HG03558 (cell line): ENCODE measurements around the gene JARID2.

Experiments used
- ATAC-seq: cut with Tn5 transposase; IDR thresholded peaks from one replicate; pipeline ENCODE4 v1.9.1; 2021; ENCODE audit warnings: moderate number of reproducible peaks; ENCODE audit not compliant: unreplicated experiment; ENCODE audit errors: extremely low read depth

The JARID2 gene

DNA sequence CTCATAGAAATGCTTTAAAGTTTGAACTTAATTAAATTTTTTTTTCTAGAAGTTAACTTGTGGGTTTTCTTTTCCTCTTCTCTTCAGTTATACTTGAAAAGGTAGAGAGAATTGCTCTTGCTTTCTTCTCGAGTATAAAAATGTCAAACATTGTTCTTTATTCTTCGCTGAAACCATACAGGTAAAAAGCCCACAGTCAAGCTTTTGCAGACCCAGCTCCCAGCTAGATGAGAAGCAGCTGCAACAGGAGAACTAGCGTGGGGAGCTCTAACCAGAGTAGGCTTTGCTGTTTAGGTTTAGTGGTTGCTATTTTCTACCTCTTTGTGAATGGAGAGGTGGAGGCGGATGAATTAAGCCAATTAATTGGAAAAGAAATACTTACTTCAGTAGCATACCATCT lies 102.7 kb downstream of the JARID2 start:
- no peak for ATAC-seq

GRCh38 chr6:15349379-15349778 lies 103.5 kb downstream of the JARID2 start:
- no peak for ATAC-seq

DNA sequence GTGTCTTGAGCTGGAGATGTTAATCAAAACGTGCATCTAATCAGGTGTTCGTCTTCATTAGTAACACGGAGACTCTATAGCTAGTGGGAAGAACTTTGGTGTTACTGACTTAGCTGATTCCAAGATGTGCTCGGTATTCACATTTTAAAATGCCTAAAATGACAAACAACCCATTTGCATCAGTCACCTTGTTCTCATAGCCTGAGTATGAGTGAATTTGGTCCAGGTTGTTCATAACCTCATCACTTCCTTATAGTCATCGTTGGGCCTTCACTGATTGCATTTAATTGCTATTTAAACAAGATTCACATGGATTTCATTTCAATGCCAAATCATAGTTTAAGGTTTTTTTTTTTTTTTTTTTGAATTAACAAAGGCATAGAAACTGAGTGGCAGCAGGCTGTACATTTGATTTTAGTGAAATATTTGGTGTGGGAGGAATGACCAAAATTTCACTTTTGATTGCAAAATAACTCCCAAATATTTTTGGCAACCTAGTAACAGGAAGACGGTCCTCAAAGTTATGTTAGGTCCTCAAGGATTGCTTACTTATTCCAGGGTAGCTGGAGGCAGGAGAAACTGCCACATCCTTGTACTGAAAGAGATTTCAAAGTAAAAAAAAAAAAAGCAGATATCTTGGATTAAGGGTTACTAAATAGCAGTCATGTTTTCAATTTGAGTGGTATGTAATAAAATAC lies 104.7 kb downstream of the JARID2 start:
- no peak for ATAC-seq

DNA sequence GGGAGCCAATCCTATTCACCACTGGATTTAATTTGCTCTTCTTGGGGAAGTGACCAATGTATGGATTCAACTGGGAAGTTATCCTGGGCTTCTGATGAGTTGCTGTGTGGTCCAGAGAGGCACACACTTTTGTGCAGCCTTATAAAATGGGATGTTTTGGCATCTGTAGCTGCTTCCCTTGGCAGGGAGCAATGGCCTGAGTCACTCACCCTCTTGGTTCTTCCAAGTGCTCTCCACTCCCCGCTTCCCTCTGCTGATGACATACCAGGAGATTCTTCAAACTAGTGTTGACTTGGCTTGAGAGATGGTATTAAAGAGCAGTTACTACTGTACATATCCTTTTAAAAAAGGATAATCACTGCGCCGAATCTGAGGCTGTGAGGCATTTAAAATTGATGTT lies 105.8 kb downstream of the JARID2 start:
- no peak for ATAC-seq

GRCh38 chr6:15352220-15352619 lies 106.4 kb downstream of the JARID2 start:
- ATAC-seq: no peak

GRCh38 chr6:15352845-15353244 lies 107.0 kb downstream of the JARID2 start:
- ATAC-seq: no peak

GRCh38 chr6:15355683-15356099 lies 109.8 kb downstream of the JARID2 start:
- no peak for ATAC-seq

DNA sequence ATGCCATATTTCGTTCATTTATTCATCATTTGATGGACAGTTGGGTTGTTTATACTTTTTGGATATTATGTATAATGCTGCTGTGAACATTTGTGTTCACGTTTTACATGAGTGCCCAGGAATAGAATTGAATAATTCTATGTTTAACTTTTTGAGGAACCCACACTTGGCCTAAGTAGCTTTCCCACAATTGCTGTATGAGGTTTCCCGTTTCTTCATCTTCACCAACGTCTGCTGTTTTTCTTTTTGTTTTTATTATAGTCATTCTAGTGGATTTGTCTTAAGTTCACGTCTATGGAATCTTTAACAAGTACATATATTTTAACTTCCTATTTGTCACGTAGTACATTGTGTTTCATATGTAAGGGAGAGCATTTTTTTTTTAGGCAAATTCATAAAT lies 110.3 kb downstream of the JARID2 start:
- no peak for ATAC-seq

DNA sequence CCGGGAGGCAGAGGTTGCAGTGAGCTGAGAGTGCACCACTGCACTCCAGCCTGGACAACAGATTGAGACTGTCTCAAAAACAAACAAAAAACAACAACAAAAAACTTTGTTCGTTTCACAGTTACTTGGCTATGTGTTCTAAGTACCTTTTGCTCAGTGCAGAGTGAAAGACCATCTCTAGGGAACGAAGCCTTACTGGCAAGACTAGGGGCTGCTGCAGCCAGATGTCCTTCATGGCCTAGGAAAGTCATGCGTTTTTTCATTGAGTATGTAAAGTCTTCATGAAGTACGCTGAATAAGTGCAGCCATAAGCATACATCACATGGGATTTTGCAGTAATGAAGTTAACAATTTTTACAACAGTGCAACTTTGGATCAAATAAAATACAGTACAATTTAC lies 111.1 kb downstream of the JARID2 start:
- ATAC-seq: no peak

DNA sequence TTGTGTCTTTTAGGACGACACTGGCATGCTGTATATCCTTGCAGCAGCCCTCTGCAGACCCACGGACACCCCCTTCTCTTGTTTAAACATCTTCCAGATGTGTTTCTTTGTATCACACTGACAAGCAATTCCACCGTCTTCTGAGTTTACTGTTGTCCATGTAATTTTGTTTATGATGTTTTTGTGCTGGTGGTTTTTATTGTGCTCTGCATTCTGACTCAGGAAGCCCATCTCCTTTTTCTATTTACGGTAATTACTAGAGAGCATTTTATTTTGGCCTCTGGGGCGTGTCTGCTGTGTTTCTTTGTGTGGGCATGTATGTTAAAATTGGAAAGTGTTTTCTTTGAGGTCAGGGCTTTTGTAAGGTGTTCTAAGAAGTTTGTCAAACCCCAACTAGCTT lies 111.9 kb downstream of the JARID2 start:
- ATAC-seq: no peak

DNA sequence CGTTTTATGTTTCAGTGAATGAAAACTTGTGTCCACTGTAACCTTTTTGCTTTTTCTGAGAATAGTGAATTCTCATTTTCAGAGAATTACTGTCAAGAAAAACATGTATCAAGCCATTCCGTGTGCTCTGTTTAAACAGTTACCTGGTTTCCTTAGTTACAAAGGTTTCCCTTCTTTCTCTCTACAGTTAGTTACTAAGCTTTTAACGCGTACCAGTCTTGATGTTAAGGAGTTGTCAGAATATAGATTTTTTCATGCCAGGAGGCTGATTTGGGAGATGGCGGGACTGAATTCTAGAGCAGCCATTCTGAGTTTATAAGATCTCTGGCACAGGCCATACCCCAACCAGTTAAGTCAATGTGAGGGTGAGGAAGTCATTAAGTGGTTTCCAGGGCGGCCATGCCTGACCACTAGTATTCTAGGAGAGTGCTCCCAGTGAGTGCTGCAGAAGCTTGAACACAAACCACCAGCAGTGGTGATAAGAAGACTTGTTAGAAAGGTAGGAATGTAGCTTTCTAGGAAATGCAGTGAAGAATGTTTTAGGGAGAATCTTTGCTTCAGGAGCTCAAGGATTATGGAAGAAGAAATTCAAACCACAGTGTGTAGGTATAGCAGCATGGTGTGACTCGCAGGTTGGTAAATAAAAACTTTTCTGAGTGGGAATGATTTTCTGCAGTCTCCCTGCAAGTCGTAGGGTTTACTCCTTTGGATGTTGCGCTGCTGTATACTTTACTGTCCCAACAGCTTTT lies 112.9 kb downstream of the JARID2 start:
- no peak for ATAC-seq

DNA sequence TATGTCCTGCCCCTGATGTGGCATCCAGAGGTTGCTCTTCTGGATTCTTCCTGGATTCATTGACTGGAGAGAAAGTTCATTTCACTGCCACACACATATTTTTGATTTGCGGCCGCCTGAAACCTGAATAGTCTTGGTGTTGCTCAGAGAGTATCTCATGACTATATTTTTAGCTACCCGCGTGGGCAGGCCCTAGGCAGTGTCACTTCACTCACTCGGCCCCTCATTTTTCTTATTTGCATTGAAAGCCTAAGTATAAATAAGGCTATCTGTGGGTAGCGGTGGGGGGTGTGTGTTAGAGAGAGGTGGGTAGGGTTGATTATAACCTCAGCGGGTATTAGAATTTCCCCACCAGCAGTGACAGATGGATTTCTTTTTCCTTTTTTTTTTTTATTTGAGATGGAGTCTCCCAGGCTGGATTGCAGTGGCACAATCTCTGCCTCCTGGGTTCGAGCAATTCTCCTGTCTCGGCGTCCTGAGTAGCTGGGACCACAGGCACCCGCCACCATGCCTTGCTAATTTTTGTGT lies 113.5 kb downstream of the JARID2 start:
- ATAC-seq: no peak

DNA sequence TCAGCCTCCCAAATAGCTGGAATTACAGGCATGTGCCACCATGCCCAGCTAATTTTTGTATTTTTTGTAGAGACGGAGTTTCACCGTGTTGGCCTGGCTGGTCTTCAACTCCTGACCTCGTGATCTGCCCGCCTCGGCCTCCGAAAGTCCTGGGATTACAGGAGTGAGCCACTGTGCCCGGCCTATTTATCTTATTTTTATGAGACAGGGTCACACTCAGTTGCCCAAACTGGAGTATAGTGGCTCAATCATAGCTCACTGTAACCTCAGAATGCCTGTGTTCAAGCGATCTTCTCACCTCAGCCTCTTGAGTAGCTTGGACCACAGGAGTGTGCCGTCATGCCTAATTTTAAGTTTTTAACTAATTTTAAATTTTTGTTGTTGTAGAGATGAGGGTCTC lies 114.4 kb downstream of the JARID2 start:
- no peak for ATAC-seq

- ATAC-seq: no peak
These were observed 115.3 kb downstream of the JARID2 start for GRCh38 chr6:15361197-15361596.

DNA sequence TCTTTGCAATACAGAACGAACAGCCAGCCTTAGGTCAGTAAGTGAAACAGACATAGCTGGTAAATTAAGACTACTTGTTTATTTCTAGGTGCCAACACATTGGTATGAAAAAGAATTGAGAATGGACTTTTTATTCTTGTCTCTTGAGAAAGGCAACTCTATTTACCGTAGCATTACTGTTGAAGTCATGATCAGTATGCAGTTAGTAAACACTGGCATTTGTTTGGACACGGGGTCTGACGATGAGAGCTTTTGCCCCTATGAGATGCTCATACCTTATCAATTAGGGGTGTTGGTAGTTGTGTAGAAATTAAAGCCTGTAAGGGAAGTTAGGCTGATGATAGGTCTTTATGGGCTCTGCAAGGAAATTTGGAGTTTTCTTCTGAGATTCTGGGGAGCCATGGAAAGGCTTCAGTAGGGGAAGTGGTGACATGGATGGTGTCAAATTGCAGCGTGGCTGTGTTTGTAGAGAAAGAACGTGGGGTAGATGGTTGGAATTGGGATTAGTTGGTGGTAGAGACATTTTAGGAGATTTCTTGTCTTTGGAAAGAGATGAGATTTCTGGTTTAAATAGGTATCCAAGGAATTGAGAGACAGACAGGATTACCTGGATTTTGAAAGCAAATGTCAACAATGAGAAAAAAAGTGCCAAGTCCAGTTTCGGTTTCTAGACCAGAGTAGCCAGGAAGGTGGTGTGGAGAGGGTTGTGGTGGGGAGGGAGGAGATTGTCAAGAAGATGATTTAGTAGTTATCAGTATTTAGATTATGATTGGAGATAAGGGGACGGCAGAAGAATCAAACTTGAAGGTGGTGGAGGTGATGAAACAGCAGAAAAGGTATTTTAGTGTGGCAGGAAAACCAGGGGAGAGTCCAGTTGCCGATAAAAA lies 116.6 kb downstream of the JARID2 start:
- no peak for ATAC-seq

- ATAC-seq: no peak
These were observed 117.3 kb downstream of the JARID2 start for GRCh38 chr6:15363164-15363522.

- no peak for ATAC-seq
These were observed 117.9 kb downstream of the JARID2 start for GRCh38 chr6:15363523-15364400.

- no peak for ATAC-seq
These were observed 118.7 kb downstream of the JARID2 start for GRCh38 chr6:15364401-15365037.

DNA sequence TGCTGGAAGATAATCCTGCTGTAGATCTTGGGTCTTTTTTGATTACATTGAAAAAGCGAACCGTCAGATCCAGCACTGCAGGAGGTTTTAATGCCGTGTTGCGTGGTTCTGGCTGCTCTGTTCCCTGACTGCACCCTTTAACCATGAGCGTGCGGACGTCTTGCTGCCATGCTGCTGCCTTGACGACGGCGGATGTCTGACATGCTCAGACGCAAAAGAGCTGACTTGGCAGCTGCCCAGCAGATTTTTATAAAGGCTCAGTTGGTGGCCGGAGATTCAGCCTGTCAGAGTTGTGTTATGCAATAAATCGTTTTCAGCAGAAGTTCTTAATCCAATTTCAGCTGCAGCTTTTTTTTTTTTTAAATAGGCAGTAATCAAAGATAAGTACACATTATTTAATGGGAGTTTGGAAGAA lies 119.4 kb downstream of the JARID2 start:
- ATAC-seq: no peak
